ENCODE measurements around the gene OPCML. TPM values are rescaled to one million over a fixed set of nuclear protein-coding genes. Genes with fewer than 3 reads are reported as not detected.
A peak's percentile ranks its signal among the peaks of the same experiment; 100 is the strongest.

Gene OPCML
- total RNA-seq, 1 experiment from 2014 or later, result 0.94 TPM

- peak overlapping the region in 1 of 3 experiments; percentile 94; a peak in 2 of 7 replicates for H3K27ac Mint-ChIP-seq
- no peak overlapping the region for H3K23ac ChIP-seq (ENCODE audit: insufficient read length, low read depth, low read length)
- no peak overlapping the region for H4K91ac ChIP-seq (ENCODE audit: insufficient read length, low read depth, low read length)
- peaks cover 8% of the 10 kb centered on the region; the same call in 1 of the 2 replicates for H3K4me1 ChIP-seq (ENCODE audit: insufficient read depth, low read length)
- no peak overlapping the region for H3K14ac ChIP-seq (ENCODE audit: insufficient read depth, low read length)
- H3K4me3 Mint-ChIP-seq, result peak overlapping the region in 1 of 2 experiments; percentile 38; a peak in 2 of 5 replicates
- peaks cover 10% of the 10 kb centered on the region for H3K27me3 Mint-ChIP-seq (ENCODE audit: low read depth)
- peak; percentile 52 for DNase-seq
- no peak overlapping the region for H2BK15ac ChIP-seq (ENCODE audit: low read depth, low read length)
- H3K27ac ChIP-seq (ENCODE audit: insufficient read length, low read depth, low read length), result no peak overlapping the region
- no peak overlapping the region for H3K4ac ChIP-seq (ENCODE audit: low read depth, low read length)
- no peaks in the 10 kb centered on the region for H3K36me3 Mint-ChIP-seq (ENCODE audit: insufficient read depth in 1 of 3, low read depth in 3 of 3)
- H2BK20ac ChIP-seq (ENCODE audit: low read depth, low read length, poor library complexity, severe bottlenecking), result no peak overlapping the region
- H3K9me3 ChIP-seq (ENCODE audit: control insufficient read depth, low read depth, low read length), result no peaks in the 10 kb centered on the region
- peaks cover 24 to 25% of the 10 kb centered on the region in 2 experiments for H3K4me1 Mint-ChIP-seq
- H4K5ac ChIP-seq (ENCODE audit: insufficient read length, low read depth, low read length), result no peak overlapping the region
- H4K8ac ChIP-seq (replicated peaks; ENCODE audit: insufficient read length, low read depth, low read length), result no peak overlapping the region
- H3K4me2 ChIP-seq (ENCODE audit: insufficient read depth, insufficient read length, low read length), result no peak overlapping the region
- no peaks in the 10 kb centered on the region for H3K79me2 ChIP-seq (ENCODE audit: insufficient read depth, low read length)
- H3K18ac ChIP-seq (ENCODE audit: insufficient read length, low read depth, low read length), result no peak overlapping the region
- no peak overlapping the region for H3K9ac ChIP-seq (ENCODE audit: extremely low read depth, insufficient read length, low read length)
- peak; percentile 41; the same call in 2 of the 3 replicates for TF ChIP-seq CTCF (conservative IDR thresholded peaks at IDR 0.05)
- H4K20me1 ChIP-seq (ENCODE audit: control insufficient read depth, insufficient read depth, insufficient read length), result no peaks in the 10 kb centered on the region
- no CpG with 5 or more reads among the region's 3 CpGs for WGBS (ENCODE audit: extremely low coverage, insufficient read length, low lambda C conversion rate)
- no peaks in the 10 kb centered on the region for H3K79me1 ChIP-seq (ENCODE audit: insufficient read depth, low read depth, low read length, poor library complexity, severe bottlenecking)
- no peaks in the 10 kb centered on the region for H3K27me3 ChIP-seq (ENCODE audit: insufficient read depth, low read length)
- no peak overlapping the region for H3K56ac ChIP-seq (ENCODE audit: insufficient read length, low read depth, low read length)
- H3K9me3 Mint-ChIP-seq, result no peaks in the 10 kb centered on the region
- H2AFZ ChIP-seq (ENCODE audit: low read length), result no peak overlapping the region
- no peaks in the 10 kb centered on the region for H3K23me2 ChIP-seq (ENCODE audit: insufficient read length, low read depth, low read length, poor library complexity, severe bottlenecking)
- H2AK5ac ChIP-seq (ENCODE audit: insufficient read length, low read length), result no peak overlapping the region
- no peak overlapping the region for H2BK5ac ChIP-seq (ENCODE audit: insufficient read length, low read length)
- no peak overlapping the region for H2BK12ac ChIP-seq (ENCODE audit: insufficient read length, low read depth, low read length)
- H2BK120ac ChIP-seq (ENCODE audit: low read depth, low read length, poor library complexity, severe bottlenecking), result no peak overlapping the region
- H3T11ph ChIP-seq (ENCODE audit: low read length), result no peak overlapping the region
These were observed 461.5 kb downstream of the OPCML start for GRCh38 chr11:133070791-133071190.

Measured in H9 (cell line).